Effector CD8-positive, alpha-beta T cell (primary cell): ENCODE measurements around the gene GPSM1.

Experiments
- DNase-seq: peaks from one replicate; lab custom pipeline; 2025; lab: John Stamatoyannopoulos, UW

The GPSM1 gene

DNA sequence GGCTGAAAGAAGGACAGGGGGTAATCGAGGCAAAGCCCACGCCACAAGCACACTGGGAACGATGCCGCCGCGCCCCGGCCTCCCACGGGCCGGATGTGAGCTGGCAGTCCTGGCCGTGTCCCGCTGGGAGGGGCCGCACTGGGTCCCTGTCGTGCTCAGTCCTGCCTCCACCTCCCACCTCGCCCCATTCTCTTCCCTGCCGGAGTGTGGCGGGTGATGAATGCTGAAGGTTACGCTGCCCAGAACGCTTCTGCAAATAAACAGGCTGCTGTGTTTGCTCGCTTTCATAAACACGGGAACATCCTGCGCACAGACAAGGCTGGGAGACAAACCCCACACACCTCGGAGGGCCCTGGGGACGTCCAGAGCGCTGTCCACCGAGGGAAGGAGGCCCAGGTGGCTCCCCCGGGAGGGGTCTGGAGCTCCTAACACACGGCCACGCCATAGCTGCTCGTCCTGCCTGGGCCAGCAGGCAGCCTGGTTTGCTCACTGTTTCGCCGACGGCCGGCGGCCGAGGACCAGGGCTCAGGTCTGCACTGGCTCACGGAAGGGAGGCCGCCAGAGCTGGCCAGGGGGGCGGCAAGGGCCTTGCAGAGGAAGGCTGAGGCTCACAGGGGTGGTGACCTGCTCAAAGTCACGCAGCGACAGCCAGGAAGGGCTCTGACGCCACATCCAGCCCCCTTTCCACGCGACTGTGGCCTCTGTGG lies 33.9 kb downstream of the GPSM1 start:
- DNase-seq, result no peak

DNA sequence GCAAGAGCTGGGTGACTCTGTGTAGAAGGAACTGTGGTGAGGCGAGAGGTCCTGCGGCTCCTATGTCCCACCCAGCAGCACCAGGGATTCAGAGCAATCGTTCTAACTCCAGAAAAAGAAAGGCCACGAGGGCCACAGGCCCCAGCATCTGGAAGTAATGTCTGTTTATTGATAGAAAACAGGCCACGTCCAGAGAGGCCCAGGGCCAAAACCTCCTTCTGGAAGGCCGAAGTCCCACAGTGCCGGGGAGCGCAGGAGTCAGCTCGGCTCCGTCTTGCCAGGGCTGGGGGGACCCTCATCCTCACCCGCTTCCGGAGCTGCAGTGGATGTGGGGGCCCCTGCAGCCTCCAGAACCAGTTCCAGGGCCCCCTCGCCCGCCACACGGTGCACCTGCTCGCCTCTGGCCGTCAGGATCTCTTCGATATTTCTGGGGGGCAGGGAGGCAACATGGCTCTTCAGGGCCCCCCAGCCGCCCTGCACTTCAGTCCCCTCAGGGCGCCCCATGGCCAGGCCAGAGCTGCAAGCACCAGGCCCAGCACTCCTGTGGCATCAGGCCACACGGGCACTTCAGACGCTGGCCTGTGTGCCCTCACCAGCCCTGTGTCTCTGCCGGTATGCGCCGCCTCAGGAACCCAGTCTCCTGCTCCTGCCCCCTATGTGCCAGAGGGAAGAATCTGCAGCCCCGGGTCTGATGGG lies 34.6 kb downstream of the GPSM1 start:
- DNase-seq, result no peak

DNA sequence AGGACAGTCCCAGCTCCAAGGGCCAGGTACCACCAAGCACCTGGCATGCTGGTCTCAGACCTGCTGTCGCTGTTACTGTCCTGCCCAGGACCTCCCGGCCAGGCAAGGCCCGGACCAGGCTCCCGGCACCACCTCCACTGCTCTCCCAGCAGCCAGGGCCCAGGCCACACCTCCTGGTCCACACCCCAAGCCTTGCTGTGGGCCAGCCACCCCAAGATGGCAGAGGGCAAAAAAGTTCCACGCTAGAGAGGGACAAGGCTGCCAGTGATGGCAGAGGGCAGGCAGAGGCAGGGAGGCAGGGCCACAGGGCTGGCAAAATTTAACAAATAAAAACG lies 35.1 kb downstream of the GPSM1 start:
- no peak for DNase-seq

DNA sequence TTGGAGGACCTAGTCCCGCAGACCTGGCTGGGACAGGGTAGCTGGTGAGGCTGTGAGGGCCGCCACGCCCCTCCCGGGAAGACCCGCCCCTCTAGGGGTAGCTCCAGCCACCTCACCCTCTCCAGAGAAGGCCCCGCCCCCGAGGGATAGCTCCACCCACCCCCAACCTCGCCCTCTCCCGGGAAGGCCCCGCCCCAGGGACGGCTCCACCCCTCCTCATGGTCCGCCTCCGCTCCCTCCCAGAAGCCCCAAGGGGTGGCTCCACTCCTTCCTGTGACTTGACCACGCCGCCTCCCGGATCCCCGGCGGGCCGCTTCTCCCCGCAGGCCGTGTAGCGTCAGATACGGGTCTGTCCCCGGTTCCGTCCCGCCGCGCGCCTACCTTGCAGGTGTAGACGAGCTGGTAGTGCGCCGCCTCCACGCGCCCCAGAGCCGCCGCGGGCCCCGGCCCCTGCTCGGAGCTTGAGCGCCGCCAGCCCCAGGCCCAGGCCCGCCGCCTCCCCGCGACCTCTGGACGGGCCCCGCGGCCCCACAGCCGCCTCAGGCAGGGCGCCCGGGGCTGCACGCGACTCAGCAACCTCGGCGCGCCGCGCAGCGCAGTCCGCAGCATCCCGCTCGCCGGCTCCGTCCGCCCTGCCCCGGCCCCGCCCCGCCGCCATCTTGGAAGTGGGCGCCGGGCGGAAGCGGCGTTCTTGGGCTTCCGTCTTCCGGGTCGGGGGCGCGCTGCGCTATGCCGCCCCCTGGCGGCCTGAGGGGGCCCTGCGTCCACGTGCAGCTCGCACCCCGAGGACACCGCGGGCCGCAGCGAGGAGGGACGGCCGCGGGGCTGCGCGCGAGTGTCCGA lies 36.0 kb downstream of the GPSM1 start, which contains the start of gene DNLZ:
DNLZ (minus strand) TSS at position 639 of the 843 bp plus-strand sequence; CDS start at position 609, 30 bp downstream.
- DNase-seq, result peak; percentile 89

DNA sequence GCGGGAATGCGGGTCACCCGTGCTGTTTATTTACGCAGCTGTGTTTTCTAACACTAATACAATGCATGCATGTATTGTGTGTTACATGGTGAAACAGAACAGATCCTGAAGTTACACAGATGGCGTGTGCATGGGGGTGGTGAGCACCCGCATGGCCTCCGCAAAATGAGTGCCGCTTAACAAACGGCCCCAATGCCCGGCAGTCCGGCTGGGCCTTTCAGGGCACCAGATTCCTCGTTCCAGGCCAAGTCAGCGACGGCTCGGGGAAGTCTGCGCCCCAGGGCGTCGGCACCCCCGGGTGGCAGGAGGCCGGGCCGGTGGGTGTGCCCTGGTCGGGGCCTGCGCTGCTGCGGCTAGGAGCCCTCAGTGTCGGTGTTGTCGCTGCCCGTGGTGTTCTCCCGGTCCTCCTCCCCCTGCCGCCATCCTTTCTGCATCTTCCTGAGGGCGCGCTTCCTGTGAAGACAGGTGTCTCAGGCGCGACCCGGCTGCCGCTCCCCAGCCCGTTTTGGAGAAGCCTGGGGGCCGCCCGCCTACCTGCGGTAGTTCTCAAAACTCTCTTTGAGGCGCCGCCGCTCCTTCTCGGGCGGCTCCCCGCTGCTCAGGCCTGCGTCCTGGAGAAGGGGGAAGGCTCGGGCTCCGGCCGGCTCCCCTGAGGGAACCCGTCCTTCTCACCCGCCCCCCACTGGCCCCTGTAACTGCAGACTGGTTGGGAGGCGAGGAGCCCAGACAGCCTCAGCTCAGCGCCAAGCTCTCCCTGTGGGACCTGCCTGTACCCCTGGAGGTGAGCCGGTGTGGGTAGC lies 36.8 kb downstream of the GPSM1 start:
- DNase-seq, result no peak

DNA sequence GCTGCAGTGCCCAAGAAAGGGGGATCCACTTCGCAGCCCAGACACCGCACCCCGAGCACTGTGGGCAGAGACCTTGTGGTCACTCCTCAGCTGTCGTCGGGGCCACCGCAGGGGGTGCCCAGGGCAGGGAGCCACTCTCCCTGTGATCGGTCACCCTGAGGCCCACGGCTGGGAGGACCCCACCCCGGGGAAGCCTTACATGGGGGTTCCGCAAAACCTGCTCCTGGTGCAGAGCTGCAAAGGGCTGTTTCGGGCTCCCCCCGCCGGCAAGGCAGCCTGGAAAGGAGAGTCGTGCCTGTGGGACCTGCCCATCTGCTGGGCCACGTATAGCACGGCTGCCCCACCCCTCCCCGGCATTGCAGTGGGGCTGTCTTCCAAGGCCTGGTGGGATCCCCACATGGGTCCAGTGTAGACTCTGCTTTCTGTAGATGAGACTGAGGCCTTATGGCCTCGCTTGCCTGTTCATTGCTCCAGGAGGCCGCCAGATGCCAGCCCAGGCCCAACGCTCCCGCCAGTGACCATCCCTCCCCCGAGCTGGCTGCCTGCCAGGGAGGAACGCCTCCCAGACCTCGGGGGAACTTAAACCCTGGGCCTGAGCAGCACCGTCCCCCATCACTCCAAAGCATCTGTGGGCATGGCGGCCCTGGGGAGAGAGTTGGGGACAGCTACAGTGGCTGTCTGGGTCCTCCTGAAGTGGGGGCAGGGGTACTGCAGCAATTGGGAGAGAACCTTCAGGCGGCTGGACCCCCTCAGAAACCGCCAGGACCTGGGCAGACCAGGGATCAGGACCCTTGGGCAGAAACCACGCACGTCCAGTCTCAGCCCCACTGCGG lies 37.8 kb downstream of the GPSM1 start:
- no peak for DNase-seq

DNA sequence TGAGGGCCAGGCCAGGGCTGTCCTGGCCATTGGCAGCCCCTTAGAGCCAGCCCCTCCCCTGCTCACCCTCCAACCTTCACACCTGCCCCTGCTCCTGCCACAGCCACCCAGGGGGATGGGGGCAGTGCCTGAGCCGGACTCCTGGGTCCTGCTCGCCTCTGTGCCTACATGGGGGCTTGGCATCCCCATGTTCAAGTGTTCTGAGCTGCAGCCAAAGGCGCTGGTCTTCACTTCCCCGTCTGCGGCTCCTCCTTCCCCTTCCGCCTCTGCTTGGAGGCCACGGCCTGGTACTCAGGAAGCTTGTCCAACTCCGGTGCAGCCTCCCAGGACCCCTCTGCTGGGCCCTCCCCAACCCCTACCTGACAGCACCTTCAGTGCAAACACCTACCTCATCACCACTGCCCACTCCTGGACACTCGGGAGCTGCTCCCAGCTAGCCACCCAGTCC lies 38.5 kb downstream of the GPSM1 start:
- DNase-seq, result no peak

DNA sequence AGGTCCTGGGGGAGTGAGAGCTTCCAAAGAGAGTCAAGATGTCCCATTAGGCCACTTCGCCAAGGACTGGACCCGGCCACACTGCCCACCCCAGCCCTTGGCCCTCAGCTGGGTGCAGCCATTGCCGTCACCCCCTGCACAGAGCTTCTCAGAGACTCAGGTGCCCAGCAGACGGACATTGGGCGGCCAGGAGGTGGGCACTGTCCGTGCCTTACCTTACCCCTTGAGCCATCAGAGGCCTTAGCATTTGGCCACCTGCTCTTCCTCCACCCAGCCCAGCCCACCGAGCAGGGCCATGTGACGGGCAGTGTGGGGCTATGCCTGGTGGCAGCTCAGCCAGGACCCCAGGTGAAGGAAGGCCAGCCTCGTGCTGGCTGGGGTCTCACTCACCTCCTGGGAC lies 39.5 kb downstream of the GPSM1 start:
- DNase-seq, result no peak

DNA sequence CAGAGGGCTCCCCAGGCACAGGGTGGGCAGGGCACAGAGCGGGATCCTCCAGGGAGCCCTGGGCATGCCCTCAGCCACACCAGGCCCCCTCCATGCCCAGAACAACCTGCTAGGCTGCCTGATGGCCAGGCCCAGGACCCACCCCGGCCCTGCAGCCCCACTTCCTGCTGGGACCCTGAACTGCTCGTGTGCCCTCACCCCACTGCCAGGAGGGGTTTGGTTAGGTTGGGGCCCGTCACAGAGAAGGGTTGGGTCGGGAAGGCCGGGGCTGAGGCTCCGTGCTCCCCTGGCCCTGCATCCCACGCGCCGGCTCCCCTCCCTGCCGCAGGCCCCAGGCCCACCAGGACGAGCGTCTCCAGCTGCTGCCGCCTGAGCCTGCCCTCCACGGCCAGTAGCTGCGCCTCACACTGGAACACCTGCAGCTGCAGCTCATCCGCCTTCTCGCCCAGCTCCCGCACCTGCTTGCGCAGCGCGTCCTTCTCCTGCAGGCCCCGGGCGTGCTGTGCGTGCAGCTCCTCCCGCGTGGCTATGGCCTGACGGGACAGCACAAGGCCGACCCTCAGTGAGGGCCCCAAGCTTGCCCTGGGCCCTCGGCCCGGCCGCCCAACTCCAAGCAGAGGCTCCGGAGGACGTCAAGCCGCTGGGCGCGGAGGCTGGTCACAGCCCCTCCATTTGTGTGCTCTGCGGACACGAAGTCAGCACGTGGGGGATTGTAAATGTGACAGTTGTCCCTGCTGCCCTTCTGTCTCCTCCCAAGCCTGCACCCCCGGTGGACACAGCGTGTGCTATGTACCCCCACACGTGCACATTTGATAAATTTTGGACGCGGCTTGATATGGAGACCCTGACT lies 40.2 kb downstream of the GPSM1 start:
- no peak for DNase-seq

DNA sequence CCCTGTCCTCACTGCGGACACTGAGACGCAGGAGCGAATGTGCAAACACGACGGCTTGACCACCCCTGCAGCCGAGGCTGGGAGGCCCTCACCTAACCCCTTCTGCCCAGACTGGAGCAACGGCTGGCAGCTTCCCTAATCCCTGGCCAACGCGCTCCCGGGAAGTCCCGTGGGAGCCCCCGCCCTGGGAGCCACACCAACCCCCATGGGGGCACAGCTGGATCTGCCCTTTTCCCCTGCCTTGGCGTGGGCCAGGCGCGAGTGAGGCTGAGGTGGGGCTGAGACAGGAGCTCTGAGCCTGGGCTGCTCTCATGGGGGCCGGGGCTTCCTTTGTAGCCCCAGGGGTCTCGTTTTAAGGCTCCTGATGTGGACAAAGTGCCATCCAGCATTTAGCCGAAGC lies 40.9 kb downstream of the GPSM1 start:
- no peak for DNase-seq

DNA sequence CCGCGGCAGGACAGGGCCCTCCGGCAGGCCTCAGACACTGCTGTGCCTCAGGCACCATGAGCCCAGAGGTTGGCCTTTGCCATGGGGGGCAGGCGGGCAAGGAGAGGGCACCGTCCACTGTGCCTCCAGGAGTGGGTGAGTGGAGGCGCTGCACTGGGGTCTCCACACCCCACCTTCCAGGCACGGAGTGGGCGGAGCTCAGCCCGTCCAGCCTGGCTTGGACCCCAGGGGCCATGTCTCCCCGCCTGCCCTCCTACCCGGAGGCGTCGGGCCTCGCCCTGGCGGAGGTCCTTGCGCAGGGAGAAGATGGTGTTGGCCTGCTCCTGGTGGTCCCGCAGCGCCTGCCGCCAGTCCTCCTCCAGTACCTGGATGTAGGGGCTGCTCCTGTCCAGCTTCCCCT lies 42.7 kb downstream of the GPSM1 start:
- no peak for DNase-seq

DNA sequence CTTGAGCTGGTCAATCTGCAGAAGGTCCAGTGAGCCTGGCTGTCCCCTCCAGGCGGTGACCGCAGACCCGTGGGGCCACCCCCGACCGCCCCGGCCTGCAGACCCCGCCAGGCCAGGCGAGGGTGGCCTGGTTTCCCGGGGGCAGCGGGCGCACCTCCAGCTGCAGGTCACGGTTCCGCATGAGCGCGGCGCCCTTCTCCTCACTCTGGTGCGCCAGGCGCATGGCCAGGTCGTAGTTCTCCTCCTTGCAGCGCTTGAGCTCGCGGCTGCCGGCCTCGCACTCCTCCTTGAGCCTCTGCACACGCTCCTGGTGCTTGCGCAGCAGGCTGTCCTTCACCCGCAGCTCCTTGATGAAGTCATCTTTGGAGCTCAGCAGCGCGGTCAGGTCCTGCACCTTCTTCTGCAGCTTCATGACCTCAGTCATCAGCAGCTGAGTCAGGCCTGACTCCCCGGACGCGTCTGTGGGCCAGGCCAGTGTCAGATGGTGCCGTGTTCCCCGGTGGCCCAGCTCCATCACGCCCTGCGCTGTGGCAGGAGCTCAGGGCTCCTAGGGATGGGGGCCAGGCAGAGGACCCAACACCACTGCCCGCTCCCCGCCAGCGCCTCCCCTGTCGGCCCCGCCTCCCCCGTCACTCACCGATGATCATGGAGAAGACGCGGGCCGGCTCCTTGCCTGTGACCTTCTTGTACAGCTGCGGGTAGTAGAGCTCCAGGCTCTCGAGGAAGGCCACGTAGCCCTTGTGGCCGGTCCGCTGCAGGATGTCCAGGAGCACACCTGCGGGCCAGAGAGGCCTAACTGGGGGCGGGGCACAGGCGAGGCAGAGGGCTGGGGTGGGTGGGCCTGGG lies 43.6 kb downstream of the GPSM1 start:
- DNase-seq, result no peak

DNA sequence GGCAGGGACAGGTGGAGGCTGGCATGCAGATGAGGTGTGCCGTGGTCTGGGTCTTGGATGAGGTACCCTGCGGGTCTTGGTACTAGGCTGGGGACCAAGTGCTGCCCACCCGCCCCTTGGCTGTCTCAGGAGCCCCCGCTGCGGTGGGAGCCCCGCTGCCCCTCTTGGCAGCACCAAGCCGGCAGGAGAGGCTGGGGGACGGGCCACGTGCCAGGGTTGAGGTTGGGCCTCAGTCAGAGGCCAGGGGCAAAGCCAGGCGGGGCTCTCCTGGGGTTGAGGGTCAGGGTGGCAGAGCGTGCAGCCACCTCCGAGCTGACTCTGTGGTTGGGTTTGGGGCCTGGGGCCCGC lies 44.2 kb downstream of the GPSM1 start:
- DNase-seq, result no peak

DNA sequence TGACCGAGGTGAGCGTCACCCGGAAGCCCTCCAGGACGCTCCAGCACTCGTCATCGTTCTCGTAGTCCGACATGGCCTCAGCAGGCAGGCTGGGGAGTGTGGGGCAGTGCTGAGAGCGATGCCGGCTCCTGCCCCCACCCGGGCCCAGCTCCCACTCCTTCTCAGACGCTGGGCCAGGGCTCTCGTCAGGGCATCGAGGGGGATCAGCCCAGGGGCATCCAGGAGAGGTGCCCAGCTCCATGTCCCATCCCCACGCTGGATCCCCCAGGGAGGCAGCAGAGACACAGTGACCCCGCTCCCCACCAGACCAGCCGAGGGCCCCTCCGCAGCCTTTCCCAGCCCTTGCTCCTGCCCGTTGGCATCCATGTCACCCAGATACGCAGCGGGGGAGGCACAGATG lies 44.7 kb downstream of the GPSM1 start:
- DNase-seq, result no peak

DNA sequence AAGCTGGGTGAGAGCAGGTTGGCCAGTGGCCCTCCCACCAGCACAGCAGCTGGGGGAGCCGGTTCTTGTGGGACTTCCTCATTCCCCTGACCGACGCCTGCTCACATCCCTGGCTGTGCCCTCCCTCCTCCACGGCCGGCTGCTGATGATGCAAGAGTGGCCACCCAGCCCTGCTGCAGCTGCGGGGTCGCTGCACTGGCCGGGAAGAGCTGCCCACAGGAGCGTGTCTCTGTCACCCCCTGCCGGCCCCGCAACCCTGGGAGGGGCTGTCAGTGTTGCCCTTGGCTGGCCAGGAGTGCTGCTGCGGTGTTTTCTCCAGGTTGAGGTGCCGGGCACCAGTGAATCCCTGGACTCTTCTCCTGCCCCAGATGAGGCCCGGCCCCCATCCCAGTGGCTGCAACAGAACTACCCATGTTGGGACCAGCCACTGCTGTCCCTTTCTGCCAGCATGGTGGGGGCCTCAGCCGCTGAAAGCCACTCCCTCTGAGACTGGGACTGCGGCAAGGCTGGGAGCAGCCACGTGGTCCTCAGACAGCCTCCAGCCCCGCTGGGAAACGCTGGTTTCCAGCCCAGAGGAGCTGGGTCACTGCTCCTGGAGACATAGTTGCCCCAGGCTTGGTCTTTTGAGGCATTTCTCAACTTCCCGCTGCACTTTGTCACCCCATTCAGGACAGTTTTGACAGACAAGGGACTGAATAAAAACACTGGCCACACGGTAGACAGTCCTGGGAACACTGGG lies 45.4 kb downstream of the GPSM1 start:
- no peak for DNase-seq

DNA sequence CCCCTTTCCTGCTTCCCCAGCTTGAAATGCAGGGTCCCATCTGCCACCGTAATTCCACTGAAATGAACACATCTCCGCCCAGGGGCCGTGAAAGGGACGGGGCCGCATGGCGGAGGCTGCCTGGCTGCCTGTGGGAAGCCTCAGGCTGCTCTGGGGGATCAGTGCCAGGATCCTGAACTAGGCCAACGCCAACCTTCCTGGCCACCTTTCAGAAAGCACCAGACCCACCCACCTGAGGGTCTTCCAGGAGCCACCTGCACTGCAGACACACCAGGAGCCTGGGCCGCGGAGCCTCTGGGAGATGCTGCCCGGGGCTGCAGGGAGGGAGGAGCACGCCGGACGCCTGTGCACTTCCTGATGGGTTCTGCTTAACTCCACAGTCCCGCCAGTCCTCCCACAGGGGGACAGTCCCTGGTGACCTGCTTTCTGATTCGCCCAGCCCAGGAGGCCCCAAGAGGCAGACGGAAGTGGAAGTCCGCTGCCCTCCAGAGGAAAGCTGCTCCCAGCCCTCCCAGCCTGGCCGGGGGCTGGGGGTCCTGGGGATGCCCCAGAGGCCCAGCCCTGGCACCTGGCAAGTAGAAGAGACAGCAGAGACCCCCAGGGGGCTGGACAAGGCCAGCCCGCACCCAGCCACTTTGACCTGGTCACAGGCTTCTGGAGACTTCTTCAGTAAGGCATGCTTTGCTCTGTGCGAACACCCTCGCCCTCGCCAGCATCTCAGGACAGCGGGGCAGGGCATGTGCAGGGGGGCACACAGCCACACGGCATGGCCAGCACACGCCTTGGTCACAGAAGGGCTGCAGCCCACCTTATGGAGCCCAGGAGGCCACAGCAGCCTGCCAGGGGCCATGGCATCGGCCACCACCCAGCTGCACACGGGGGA lies 46.2 kb downstream of the GPSM1 start, which contains the start of gene CARD9:
CARD9 (minus strand) TSS at position 370 of the 883 bp plus-strand sequence. CDS start 1,591 bp downstream, outside the sequence.
- DNase-seq, result no peak

DNA sequence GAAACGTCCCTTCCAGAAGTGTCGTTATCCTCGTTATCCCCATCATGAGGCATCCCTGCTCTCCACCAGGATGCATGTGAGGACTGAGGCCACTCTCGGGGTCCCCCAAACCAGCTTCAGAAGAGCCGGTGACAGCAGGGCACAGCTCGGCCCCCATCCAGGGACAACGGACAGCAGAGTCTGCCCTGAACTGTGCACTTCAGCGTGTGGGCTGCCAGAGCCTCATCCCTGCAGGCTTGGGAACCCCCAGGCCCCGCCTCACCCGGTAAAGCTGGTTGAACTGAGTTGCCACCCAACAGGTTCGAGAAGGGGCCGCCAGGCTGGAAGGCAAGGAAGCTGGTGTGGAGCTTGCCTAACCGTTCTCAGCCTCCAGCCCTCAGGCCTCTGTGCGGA lies 46.8 kb downstream of the GPSM1 start:
- DNase-seq, result no peak
